ENCODE results near the gene SELENOM.

Gene SELENOM

GRCh38 chr22:31122196-31122531 is 14.8 kb upstream of the SELENOM start:
- Histone ChIP-seq H3K27me3 (ENCODE audit: insufficient read depth, low read length, poor library complexity) (no peaks in the 10 kb centered on the region), H3K4me3 (ENCODE audit: low read depth in 1 of 2, low read length in 2 of 2) (no peak overlapping the region), H4K20me1 (ENCODE audit: insufficient read depth, low read length) (no peaks in the 10 kb centered on the region), H3K9ac (ENCODE audit: low read depth, low read length) (no peak overlapping the region), H3K27ac (ENCODE audit: low read length) (no peak overlapping the region), H2AFZ (ENCODE audit: low read depth, low read length) (no peak overlapping the region), H3K9me3 (ENCODE audit: insufficient read depth, low read length, severe bottlenecking) (no peaks in the 10 kb centered on the region), H3K4me2 (ENCODE audit: insufficient read depth, low read length) (no peak overlapping the region), H3K36me3 (ENCODE audit: insufficient read depth, low read length) (no peaks in the 10 kb centered on the region), H3K79me2 (ENCODE audit: insufficient read depth, low read length) (no peaks in the 10 kb centered on the region), H3K4me1 (ENCODE audit: insufficient read depth, low read length) (no peaks in the 10 kb centered on the region)
- no peak for TF ChIP-seq EZH2 (IDR thresholded peaks at IDR 0.05; ENCODE audit: borderline replicate concordance, low read depth, low read length, severe bottlenecking)
- no peak for TF ChIP-seq CTCF (IDR thresholded peaks at IDR 0.05; ENCODE audit: borderline replicate concordance, extremely low read depth, low read length, poor library complexity, severe bottlenecking)
- no peak for ATAC-seq (ENCODE audit: insufficient read depth, low read depth)
- no peak for DNase-seq

GRCh38 chr22:31121403-31121802 is 14.0 kb upstream of the SELENOM start:
- no peak overlapping the region for H2AFZ ChIP-seq (ENCODE audit: low read depth, low read length)
- no peak for TF ChIP-seq EZH2 (IDR thresholded peaks at IDR 0.05; ENCODE audit: borderline replicate concordance, low read depth, low read length, severe bottlenecking)
- no peak for TF ChIP-seq CTCF (IDR thresholded peaks at IDR 0.05; ENCODE audit: borderline replicate concordance, extremely low read depth, low read length, poor library complexity, severe bottlenecking)
- H3K36me3 ChIP-seq (ENCODE audit: insufficient read depth, low read length): no peaks in the 10 kb centered on the region
- no peaks in the 10 kb centered on the region for H4K20me1 ChIP-seq (ENCODE audit: insufficient read depth, low read length)
- no peak for DNase-seq
- no peaks in the 10 kb centered on the region for H3K27me3 ChIP-seq (ENCODE audit: insufficient read depth, low read length, poor library complexity)
- H3K27ac ChIP-seq (ENCODE audit: low read length): no peak overlapping the region
- H3K9me3 ChIP-seq (ENCODE audit: insufficient read depth, low read length, severe bottlenecking): no peaks in the 10 kb centered on the region
- H3K4me2 ChIP-seq (ENCODE audit: insufficient read depth, low read length): no peak overlapping the region
- no peak for ATAC-seq (ENCODE audit: insufficient read depth, low read depth)
- no peak overlapping the region for H3K4me3 ChIP-seq (ENCODE audit: low read depth in 1 of 2, low read length in 2 of 2)
- H3K4me1 ChIP-seq (ENCODE audit: insufficient read depth, low read length): no peaks in the 10 kb centered on the region
- no peak overlapping the region for H3K9ac ChIP-seq (ENCODE audit: low read depth, low read length)
- no peaks in the 10 kb centered on the region for H3K79me2 ChIP-seq (ENCODE audit: insufficient read depth, low read length)

- no peaks in the 10 kb centered on the region for H4K20me1 ChIP-seq (ENCODE audit: insufficient read depth, low read length)
- no peak overlapping the region for H3K4me2 ChIP-seq (ENCODE audit: insufficient read depth, low read length)
- H3K9me3 ChIP-seq (ENCODE audit: insufficient read depth, low read length, severe bottlenecking): no peaks in the 10 kb centered on the region
- no peaks in the 10 kb centered on the region for H3K27me3 ChIP-seq (ENCODE audit: insufficient read depth, low read length, poor library complexity)
- H3K4me3 ChIP-seq (ENCODE audit: low read depth in 1 of 2, low read length in 2 of 2): no peak overlapping the region
- no peak overlapping the region for H3K9ac ChIP-seq (ENCODE audit: low read depth, low read length)
- no peak overlapping the region for H2AFZ ChIP-seq (ENCODE audit: low read depth, low read length)
- H3K79me2 ChIP-seq (ENCODE audit: insufficient read depth, low read length): no peaks in the 10 kb centered on the region
- no peak for ATAC-seq (ENCODE audit: insufficient read depth, low read depth)
- DNase-seq: no peak
- H3K4me1 ChIP-seq (ENCODE audit: insufficient read depth, low read length): no peaks in the 10 kb centered on the region
- H3K36me3 ChIP-seq (ENCODE audit: insufficient read depth, low read length): no peaks in the 10 kb centered on the region
- TF ChIP-seq CTCF (IDR thresholded peaks at IDR 0.05; ENCODE audit: borderline replicate concordance, extremely low read depth, low read length, poor library complexity, severe bottlenecking): no peak
- TF ChIP-seq EZH2 (IDR thresholded peaks at IDR 0.05; ENCODE audit: borderline replicate concordance, low read depth, low read length, severe bottlenecking): no peak
- H3K27ac ChIP-seq (ENCODE audit: low read length): no peak overlapping the region
These were observed 13.3 kb upstream of the SELENOM start for GRCh38 chr22:31120642-31121041.

- H4K20me1 ChIP-seq (ENCODE audit: insufficient read depth, low read length): no peaks in the 10 kb centered on the region
These were observed 12.9 kb upstream of the SELENOM start for GRCh38 chr22:31120230-31120629.

More at GRCh38 chr22:31120230-31120629, 12.9 kb upstream of the SELENOM start:
- no peaks in the 10 kb centered on the region for H3K27me3 ChIP-seq (ENCODE audit: insufficient read depth, low read length, poor library complexity)
- no peaks in the 10 kb centered on the region for H3K4me1 ChIP-seq (ENCODE audit: insufficient read depth, low read length)
- H3K79me2 ChIP-seq (ENCODE audit: insufficient read depth, low read length): no peaks in the 10 kb centered on the region
- H3K27ac ChIP-seq (ENCODE audit: low read length): no peak overlapping the region
- H3K36me3 ChIP-seq (ENCODE audit: insufficient read depth, low read length): no peaks in the 10 kb centered on the region
- DNase-seq (no peak), ATAC-seq (ENCODE audit: insufficient read depth, low read depth) (no peak)
- H3K9ac ChIP-seq (ENCODE audit: low read depth, low read length): no peak overlapping the region
- no peak overlapping the region for H2AFZ ChIP-seq (ENCODE audit: low read depth, low read length)
- no peak overlapping the region for H3K4me3 ChIP-seq (ENCODE audit: low read depth in 1 of 2, low read length in 2 of 2)
- H3K4me2 ChIP-seq (ENCODE audit: insufficient read depth, low read length): no peak overlapping the region
- H3K9me3 ChIP-seq (ENCODE audit: insufficient read depth, low read length, severe bottlenecking): no peaks in the 10 kb centered on the region
- TF ChIP-seq EZH2 (IDR thresholded peaks at IDR 0.05; ENCODE audit: borderline replicate concordance, low read depth, low read length, severe bottlenecking): no peak
- TF ChIP-seq CTCF (IDR thresholded peaks at IDR 0.05; ENCODE audit: borderline replicate concordance, extremely low read depth, low read length, poor library complexity, severe bottlenecking): no peak

Measured in DND-41 (cell line).